Transverse colon (tissue), 3 donors: ENCODE data around the gene IKZF3.

ENCODE experiments used
- CTCF ChIP-seq, 5 experiments: fragments of 200-600 bp in 3 of 5; fragments of 450-650 bp in 2 of 5; sonication (generic) in 3 of 5; IDR thresholded peaks; 1 replicate in 2 of 5; 2 replicates in 3 of 5; pipeline ENCODE4 v1.5.1; 2016 to 2017; ENCODE audit warnings: antibody characterized with exemption in 5 of 5, inconsistent platforms in 3 of 5, mild to moderate bottlenecking in 2 of 5, moderate library complexity in 1 of 5
- POLR2A ChIP-seq: fragments of 450-650 bp; IDR thresholded peaks from one replicate; pipeline ENCODE4 v1.6.1; 2016; ENCODE audit warnings: antibody characterized with exemption, mild to moderate bottlenecking, moderate library complexity

GRCh38 chr17:39722104-39722503 lies 142.0 kb downstream of the IKZF3 start:
- TF ChIP-seq CTCF (IDR thresholded peaks at IDR 0.05), result no peak
- no peak for TF ChIP-seq POLR2A
